H1 (cell line): Measurements from ENCODE around the gene TRAT1. TPM values are rescaled to one million over a fixed set of nuclear protein-coding genes. Genes with fewer than 3 reads are reported as not detected.

ENCODE experiments used
- CTCF ChIA-PET: fragments of 300-600 bp; sonication (Branson Sonifier 250); formaldehyde crosslinking; loops from one replicate; lab custom pipeline; 2021; ENCODE audit not compliant: partially characterized antibody; lab: Charles Lee
- POLR2A ChIA-PET: fragments of 300-600 bp; sonication (Branson Sonifier 250); formaldehyde crosslinking; loops from one replicate; lab custom pipeline; 2021; ENCODE audit warnings: inconsistent platforms; ENCODE audit not compliant: partially characterized antibody; lab: Charles Lee
- DNase-seq, 2 experiments: peaks; one replicate each; pipeline versions ENCODE4 v3.0.0 to v3.0.0-alpha.2; 2010 to 2022; ENCODE audit warnings: low spot score in 2 of 2, low read depth in 1 of 2, mixed read lengths in 1 of 2
- FAIRE-seq: peaks from 2 replicates; lab custom pipeline; 2011; peaks lifted over from hg19 to GRCh38; lab: Jason Lieb, UNC
- H2AFZ ChIP-seq: 2 replicates; pipeline ENCODE4 v1.8.1; 2012; ENCODE audit warnings: low read length, inconsistent platforms
- H2AK5ac ChIP-seq: 2 replicates; pipeline ENCODE4 v1.6.1; 2013; ENCODE audit warnings: low read depth, low read length
- H2BK120ac ChIP-seq: replicated peaks from 2 replicates; pipeline ENCODE3; 2013; ENCODE audit warnings: low read depth, low read length, inconsistent platforms
- H2BK12ac ChIP-seq: 2 replicates; pipeline ENCODE4 v1.6.1; 2013; ENCODE audit warnings: low read depth, low read length
- H2BK15ac ChIP-seq: 2 replicates; pipeline ENCODE4 v1.6.1; 2013; ENCODE audit warnings: low read length
- H2BK20ac ChIP-seq: 2 replicates; pipeline ENCODE4 v1.6.1; 2013; ENCODE audit warnings: low read length
- H2BK5ac ChIP-seq: 2 replicates; pipeline ENCODE4 v1.6.1; 2013; ENCODE audit warnings: low read depth, low read length
- H3K14ac ChIP-seq: 2 replicates; pipeline ENCODE4 v1.6.1; 2013; ENCODE audit warnings: inconsistent platforms; ENCODE audit not compliant: insufficient read length
- H3K18ac ChIP-seq: 2 replicates; pipeline ENCODE4 v1.6.1; 2013; ENCODE audit warnings: low read length; ENCODE audit errors: extremely low read depth
- H3K23ac ChIP-seq: 2 replicates; pipeline ENCODE4 v1.6.1; 2013; ENCODE audit warnings: inconsistent platforms; ENCODE audit not compliant: insufficient read length
- H3K23me2 ChIP-seq: 2 replicates; pipeline ENCODE4 v1.6.1; 2013; ENCODE audit warnings: low read depth, low read length
- H3K27ac ChIP-seq: 2 replicates; pipeline ENCODE4 v1.6.1; 2011; ENCODE audit warnings: low read depth, low read length, inconsistent platforms
- H3K27me3 ChIP-seq, 4 experiments: replicated peaks in 1 of 4; 1 replicate in 1 of 4; 2 replicates in 3 of 4; pipeline versions ENCODE4 v1.6.1 to v1.8.1; 2011 to 2013; ENCODE audit warnings: low read length in 3 of 4, mild to moderate bottlenecking in 3 of 4, inconsistent platforms in 2 of 4, mixed read lengths in 2 of 4, moderate library complexity in 1 of 4; ENCODE audit not compliant: control insufficient read depth in 3 of 4, insufficient read depth in 3 of 4; ENCODE audit errors: extremely low read depth in 1 of 4
- H3K36me3 ChIP-seq, 4 experiments: 2 replicates each; pipeline versions ENCODE4 v1.6.1 to v1.8.1; 2011 to 2013; ENCODE audit warnings: mild to moderate bottlenecking in 4 of 4, low read length in 3 of 4, moderate library complexity in 2 of 4, control low read depth in 1 of 4, inconsistent platforms in 1 of 4; ENCODE audit not compliant: insufficient read depth in 4 of 4, control insufficient read depth in 2 of 4
- H3K4ac ChIP-seq: replicated peaks from 2 replicates; pipeline ENCODE3; 2013; ENCODE audit warnings: low read length, low read depth, mixed read lengths, inconsistent platforms; ENCODE audit not compliant: insufficient read length
- H3K4me1 ChIP-seq, 4 experiments: replicated peaks in 1 of 4; 1 replicate in 1 of 4; 2 replicates in 3 of 4; pipeline versions ENCODE4 v1.6.1 to v1.8.1; 2011 to 2013; ENCODE audit warnings: low read length in 3 of 4, inconsistent platforms in 2 of 4, mixed read lengths in 1 of 4; ENCODE audit not compliant: insufficient read depth in 4 of 4, control insufficient read depth in 3 of 4
- H3K4me2 ChIP-seq, 2 experiments: 2 replicates each; pipeline versions ENCODE4 v1.6.1 to v1.8.1; 2011 to 2013; ENCODE audit warnings: low read depth in 2 of 2, low read length in 2 of 2, control low read depth in 1 of 2, inconsistent platforms in 1 of 2, mild to moderate bottlenecking in 1 of 2; ENCODE audit not compliant: insufficient read depth in 1 of 2
- H3K4me3 ChIP-seq, 4 experiments: fragments of 200-600, 300-600 bp in 1 of 4; sonication (generic), shearing (Covaris generic), sonication (Bioruptor Twin) in 1 of 4; 2 replicates each; pipeline versions ENCODE4 v1.5.1 to v1.8.1; 2011 to 2016; ENCODE audit warnings: low read length in 4 of 4, low read depth in 3 of 4, control low read depth in 2 of 4, inconsistent platforms in 2 of 4, mild to moderate bottlenecking in 2 of 4, mixed read lengths in 1 of 4, moderate library complexity in 1 of 4; ENCODE audit not compliant: insufficient read depth in 2 of 4; ENCODE audit errors: extremely low read depth in 1 of 4
- H3K56ac ChIP-seq: replicated peaks from 2 replicates; pipeline ENCODE3; 2013; ENCODE audit warnings: low read depth, mild to moderate bottlenecking, mixed read lengths, low read length, inconsistent platforms; ENCODE audit not compliant: insufficient read length
- H3K79me1 ChIP-seq: 2 replicates; pipeline ENCODE4 v1.6.1; 2013; ENCODE audit warnings: low read depth, low read length, control low read depth
- H3K79me2 ChIP-seq, 2 experiments: 2 replicates each; pipeline versions ENCODE4 v1.6.1 to v1.8.1; 2012 to 2013; ENCODE audit warnings: low read length in 2 of 2, mild to moderate bottlenecking in 2 of 2, inconsistent platforms in 1 of 2; ENCODE audit not compliant: insufficient read depth in 2 of 2, control insufficient read depth in 1 of 2
- H3K9ac ChIP-seq, 4 experiments: replicated peaks in 1 of 4; 1 replicate in 1 of 4; 2 replicates in 3 of 4; pipeline versions ENCODE4 v1.6.1 to v1.8.1; 2011 to 2013; ENCODE audit warnings: low read depth in 3 of 4, low read length in 3 of 4, control low read depth in 2 of 4, mild to moderate bottlenecking in 2 of 4, moderate library complexity in 2 of 4, inconsistent platforms in 1 of 4; ENCODE audit errors: extremely low read depth in 1 of 4
- H3K9me3 ChIP-seq, 2 experiments: 2 replicates each; pipeline versions ENCODE4 v1.6.1 to v1.8.1; 2012 to 2013; ENCODE audit warnings: mild to moderate bottlenecking in 2 of 2, moderate library complexity in 2 of 2, control low read depth in 1 of 2, inconsistent platforms in 1 of 2, low read depth in 1 of 2, low read length in 1 of 2, mixed read lengths in 1 of 2; ENCODE audit not compliant: insufficient read depth in 2 of 2
- H4K20me1 ChIP-seq, 2 experiments: replicated peaks in 1 of 2; 2 replicates each; pipeline versions ENCODE3 to v1.8.1; 2011 to 2013; ENCODE audit warnings: inconsistent platforms in 2 of 2, low read length in 2 of 2, mild to moderate bottlenecking in 1 of 2; ENCODE audit not compliant: insufficient read depth in 2 of 2, control insufficient read depth in 1 of 2
- H4K5ac ChIP-seq: 2 replicates; pipeline ENCODE4 v1.6.1; 2013; ENCODE audit warnings: low read length, low read depth, mixed read lengths, inconsistent platforms; ENCODE audit not compliant: insufficient read length
- H4K8ac ChIP-seq: 2 replicates; pipeline ENCODE4 v1.8.0; 2013; ENCODE audit warnings: mild to moderate bottlenecking, moderate library complexity, low read length, inconsistent platforms; ENCODE audit not compliant: insufficient read depth; ENCODE audit errors: extremely low read depth
- H4K91ac ChIP-seq: replicated peaks from 2 replicates; pipeline ENCODE3; 2013; ENCODE audit warnings: low read length, mixed read lengths, inconsistent platforms; ENCODE audit not compliant: insufficient read length
- ATF2 ChIP-seq: IDR thresholded peaks from 2 replicates; pipeline ENCODE4 v1.6.1; 2012; ENCODE audit warnings: low read length, inconsistent platforms
- HDAC6 ChIP-seq: IDR thresholded peaks from one replicate; pipeline ENCODE4 v1.7.1; 2012; ENCODE audit warnings: low read depth, mild to moderate bottlenecking, inconsistent platforms, low read length, moderate library complexity
- NRF1 ChIP-seq: IDR thresholded peaks from 2 replicates; pipeline ENCODE4 v1.6.1; 2011; ENCODE audit warnings: mild to moderate bottlenecking, low read depth, low read length, improper control_type of control experiment
- RFX5 ChIP-seq: IDR thresholded peaks from 2 replicates; pipeline ENCODE4 v1.6.1; 2011; ENCODE audit warnings: low read depth, low read length, improper control_type of control experiment, borderline replicate concordance
- SIX5 ChIP-seq: IDR thresholded peaks from 2 replicates; pipeline ENCODE4 v1.6.1; 2011; ENCODE audit warnings: mild to moderate bottlenecking, low read depth, low read length
- SP1 ChIP-seq: IDR thresholded peaks from 2 replicates; pipeline ENCODE4 v1.6.1; 2011; ENCODE audit warnings: low read depth, low read length
- SRF ChIP-seq: IDR thresholded peaks from 2 replicates; pipeline ENCODE4 v1.6.1; 2011; ENCODE audit warnings: mild to moderate bottlenecking, low read depth, low read length, moderate library complexity
- SUZ12 ChIP-seq: fragments of 200-600 bp; sonication (generic); IDR thresholded peaks from 2 replicates; pipeline ENCODE4 v1.6.1; 2012; ENCODE audit warnings: mild to moderate bottlenecking, inconsistent platforms, low read length, moderate library complexity, mixed read lengths
- polyA plus RNA-seq, 7 experiments: library from polyadenylated mRNA; depleted of rRNA in 3 of 7; stranded (reverse) in 5 of 7; unstranded in 2 of 7; fragments of >200 nt in 5 of 7; fragments of 200-250 nt in 2 of 7; gene quantifications; 1 replicate in 5 of 7; 2 replicates in 1 of 7; 4 replicates in 1 of 7; pipeline versions ENCODE4 v1.2.1 to v1.2.3, GENCODE V29; 2011 to 2013; ENCODE audit warnings: missing spikeins in 2 of 7, mixed read lengths in 2 of 7
- total RNA-seq: library from RNA; stranded (reverse); fragmentation: NEBNext Ultra II Directional; extraction: Animal tissue kit (Norgen Biotek cat#: 25700); gene quantifications from 2 replicates; pipeline ENCODE4 v1.2.1, GENCODE V29; 2021

Gene TRAT1
- total and polyA plus RNA-seq, 2 of the 8 experiments (the other 6 are each of a cell fraction or from before 2014, with no cell fraction given) = not detected

- no peaks in the 10 kb centered on the region for H3K79me2 ChIP-seq
- ChIA-PET POLR2A (no interaction called here), CTCF (interaction anchor here (0.6 kb wide), 1 partner anchor 217 kb away, joined by 3 read pairs; no protein-coding TSS in a partner anchor)
- H2BK5ac ChIP-seq = no peak overlapping the region
- no peak for TF ChIP-seq HDAC6
- no peak for TF ChIP-seq SP1
- no peak for TF ChIP-seq SRF
- TF ChIP-seq RFX5 = no peak
- TF ChIP-seq SIX5 = no peak
- no peak for TF ChIP-seq ATF2
- TF ChIP-seq NRF1 = no peak
- TF ChIP-seq SUZ12 = no peak
- no peak overlapping the region for H2AFZ ChIP-seq
- H2BK20ac ChIP-seq = no peak overlapping the region
- no peak overlapping the region for H3K4ac ChIP-seq
- H3K23me2 ChIP-seq = no peaks in the 10 kb centered on the region
- no peak overlapping the region for H2BK15ac ChIP-seq
- DNase-seq = no peak
- H3K4me3 ChIP-seq = no peak overlapping the region
- H4K20me1 ChIP-seq = no peaks in the 10 kb centered on the region
- no peak overlapping the region for H2BK120ac ChIP-seq
- H3K36me3 ChIP-seq = no peaks in the 10 kb centered on the region
- H3K27me3 ChIP-seq = no peaks in the 10 kb centered on the region
- no peak overlapping the region for H3K18ac ChIP-seq
- H2BK12ac ChIP-seq = no peak overlapping the region
- FAIRE-seq = no peak
- no peak overlapping the region for H3K14ac ChIP-seq
- no peak overlapping the region for H3K9ac ChIP-seq
- H3K4me1 ChIP-seq = peaks cover 0 to 1% (median 0%) of the 10 kb centered on the region in 4 experiments; a peak in 2 of 7 replicates
- no peak overlapping the region for H3K23ac ChIP-seq
- H4K5ac ChIP-seq = no peak overlapping the region
- no peak overlapping the region for H3K56ac ChIP-seq
- H3K9me3 ChIP-seq = no peaks in the 10 kb centered on the region
- no peak overlapping the region for H4K8ac ChIP-seq
- no peaks in the 10 kb centered on the region for H3K79me1 ChIP-seq
- no peak overlapping the region for H4K91ac ChIP-seq
- no peak overlapping the region for H3K27ac ChIP-seq
- H2AK5ac ChIP-seq = no peak overlapping the region
- H3K4me2 ChIP-seq = no peak overlapping the region
Measured at GRCh38 chr3:108882762-108883161, 60.2 kb downstream of the TRAT1 start.
